Measurements from ENCODE around the gene FRAT1.

The FRAT1 gene

GRCh38 chr10:97314671-97315070, 4.4 kb upstream of the FRAT1 start:
- Histone ChIP-seq H3K36me3 (replicated peaks) (no peaks in the 10 kb centered on the region), H3K27ac (no peak overlapping the region), H3K4me3 (ENCODE audit: low read depth, low read length) (no peak overlapping the region), H3K27me3 (replicated peaks) (no peaks in the 10 kb centered on the region)
- TF ChIP-seq, protein P1, sequence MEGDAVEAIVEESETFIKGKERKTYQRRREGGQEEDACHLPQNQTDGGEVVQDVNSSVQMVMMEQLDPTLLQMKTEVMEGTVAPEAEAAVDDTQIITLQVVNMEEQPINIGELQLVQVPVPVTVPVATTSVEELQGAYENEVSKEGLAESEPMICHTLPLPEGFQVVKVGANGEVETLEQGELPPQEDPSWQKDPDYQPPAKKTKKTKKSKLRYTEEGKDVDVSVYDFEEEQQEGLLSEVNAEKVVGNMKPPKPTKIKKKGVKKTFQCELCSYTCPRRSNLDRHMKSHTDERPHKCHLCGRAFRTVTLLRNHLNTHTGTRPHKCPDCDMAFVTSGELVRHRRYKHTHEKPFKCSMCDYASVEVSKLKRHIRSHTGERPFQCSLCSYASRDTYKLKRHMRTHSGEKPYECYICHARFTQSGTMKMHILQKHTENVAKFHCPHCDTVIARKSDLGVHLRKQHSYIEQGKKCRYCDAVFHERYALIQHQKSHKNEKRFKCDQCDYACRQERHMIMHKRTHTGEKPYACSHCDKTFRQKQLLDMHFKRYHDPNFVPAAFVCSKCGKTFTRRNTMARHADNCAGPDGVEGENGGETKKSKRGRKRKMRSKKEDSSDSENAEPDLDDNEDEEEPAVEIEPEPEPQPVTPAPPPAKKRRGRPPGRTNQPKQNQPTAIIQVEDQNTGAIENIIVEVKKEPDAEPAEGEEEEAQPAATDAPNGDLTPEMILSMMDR (IDR thresholded peaks at IDR 0.05; ENCODE audit: low read depth, low read length, missing control alignments) = no peak
- in situ Hi-C loops (cut with HindIII; ENCODE audit: low pct_ligation_motif_present, low sequenced_read_pairs) = no loop called here
- no peak for DNase-seq

- H3K27me3 ChIP-seq (replicated peaks) = peaks cover 5% of the 10 kb centered on the region
- DNase-seq = no peak
- TF ChIP-seq, protein P1 (IDR thresholded peaks at IDR 0.05; ENCODE audit: low read depth, low read length, missing control alignments) = peak; percentile 11
- H3K27ac ChIP-seq = no peak overlapping the region
- in situ Hi-C loops (cut with HindIII; ENCODE audit: low pct_ligation_motif_present, low sequenced_read_pairs) = no loop called here
- no peaks in the 10 kb centered on the region for H3K36me3 ChIP-seq (replicated peaks)
- peak overlapping the region; percentile 76 for H3K4me3 ChIP-seq (ENCODE audit: low read depth, low read length)
These were observed 804 bp downstream of the FRAT1 start for GRCh38 chr10:97319671-97320479.

GRCh38 chr10:97320480-97321031, 1.5 kb downstream of the FRAT1 start:
- in situ Hi-C loops (cut with HindIII; ENCODE audit: low pct_ligation_motif_present, low sequenced_read_pairs) = no loop called here
- no peak overlapping the region for H3K27ac ChIP-seq
- H3K36me3 ChIP-seq (replicated peaks) = no peaks in the 10 kb centered on the region
- H3K4me3 ChIP-seq (ENCODE audit: low read depth, low read length) = peak overlapping the region; percentile 76
- TF ChIP-seq, protein P1 (IDR thresholded peaks at IDR 0.05; ENCODE audit: low read depth, low read length, missing control alignments) = no peak
- DNase-seq = no peak
- peaks cover 5% of the 10 kb centered on the region for H3K27me3 ChIP-seq (replicated peaks)

- in situ Hi-C loops (cut with HindIII; ENCODE audit: low pct_ligation_motif_present, low sequenced_read_pairs) = no loop called here
- Histone ChIP-seq H3K36me3 (replicated peaks) (no peaks in the 10 kb centered on the region), H3K27ac (no peak overlapping the region), H3K4me3 (ENCODE audit: low read depth, low read length) (peak overlapping the region; percentile 15), H3K27me3 (replicated peaks) (peaks cover 5% of the 10 kb centered on the region)
- TF ChIP-seq, protein P1 (IDR thresholded peaks at IDR 0.05; ENCODE audit: low read depth, low read length, missing control alignments) = no peak
- DNase-seq = no peak
These were observed 2.1 kb downstream of the FRAT1 start for GRCh38 chr10:97321032-97321803.

- TF ChIP-seq, protein P1 (IDR thresholded peaks at IDR 0.05; ENCODE audit: low read depth, low read length, missing control alignments) = no peak
- in situ Hi-C loops (cut with HindIII; ENCODE audit: low pct_ligation_motif_present, low sequenced_read_pairs) = no loop called here
- H3K27me3 ChIP-seq (replicated peaks) = peaks cover 5% of the 10 kb centered on the region
- no peak overlapping the region for H3K4me3 ChIP-seq (ENCODE audit: low read depth, low read length)
- no peak for DNase-seq
- H3K27ac ChIP-seq = no peak overlapping the region
- H3K36me3 ChIP-seq (replicated peaks) = no peaks in the 10 kb centered on the region
These were observed 2.7 kb downstream of the FRAT1 start for GRCh38 chr10:97321804-97322190.

Measured in brain microvascular endothelial cell (primary cell).